OCI-LY1 (cell line): ENCODE data around the gene ERCC6L.

Experiments
- H2AFZ ChIP-seq: fragments of 200-600 bp; sonication (generic), shearing (Covaris generic); 2 replicates; pipeline ENCODE4 v1.6.0; 2014; ENCODE audit warnings: antibody characterized with exemption, mild to moderate bottlenecking, low read length
- H3F3A ChIP-seq: fragments of 200-600 bp; sonication (generic), shearing (Covaris generic); 2 replicates; pipeline ENCODE4 v1.6.0; 2014; ENCODE audit warnings: mild to moderate bottlenecking, antibody characterized with exemption, low read length, moderate library complexity; ENCODE audit not compliant: insufficient read depth
- H3K27ac ChIP-seq: fragments of 200-600 bp; sonication (generic); 2 replicates; pipeline ENCODE4 v1.5.1; 2014; ENCODE audit warnings: low read length, mixed run types, mild to moderate bottlenecking, low read depth; ENCODE audit not compliant: poor library complexity, severe bottlenecking
- H3K27me3 ChIP-seq: fragments of 200-600 bp; sonication (generic); 2 replicates; pipeline ENCODE4 v1.6.0; 2014; ENCODE audit warnings: antibody characterized with exemption, mild to moderate bottlenecking, low read length, moderate library complexity; ENCODE audit not compliant: insufficient read depth
- H3K36me3 ChIP-seq: fragments of 200-600 bp; sonication (generic); 2 replicates; pipeline ENCODE4 v1.6.1; 2014; ENCODE audit warnings: mild to moderate bottlenecking, antibody characterized with exemption, low read length, moderate library complexity, mixed read lengths; ENCODE audit not compliant: insufficient read depth
- H3K4me1 ChIP-seq: fragments of 200-600 bp; sonication (generic); 2 replicates; pipeline ENCODE4 v1.5.1; 2014; ENCODE audit warnings: mild to moderate bottlenecking, low read length, moderate library complexity; ENCODE audit not compliant: insufficient read depth, severe bottlenecking
- H3K4me2 ChIP-seq: fragments of 200-600 bp; sonication (generic), shearing (Covaris generic); 2 replicates; pipeline ENCODE4 v1.6.1; 2014; ENCODE audit warnings: low read length
- H3K4me3 ChIP-seq: fragments of 200-600 bp; sonication (generic); 2 replicates; pipeline ENCODE4 v1.5.1; 2014; ENCODE audit warnings: low read length, low read depth, mild to moderate bottlenecking, mixed read lengths; ENCODE audit not compliant: poor library complexity, severe bottlenecking
- H3K79me2 ChIP-seq: fragments of 200-600 bp; shearing (Covaris generic); 2 replicates; pipeline ENCODE4 v1.6.1; 2016; ENCODE audit warnings: mixed run types, low read length, mixed read lengths; ENCODE audit not compliant: insufficient read depth
- H3K9ac ChIP-seq: fragments of 200-600 bp; sonication (generic), shearing (Covaris generic); 2 replicates; pipeline ENCODE4 v1.6.1; 2014; ENCODE audit warnings: mild to moderate bottlenecking, low read length, mixed read lengths
- H3K9me2 ChIP-seq: fragments of 200-600 bp; sonication (generic), shearing (Covaris generic); 2 replicates; pipeline ENCODE4 v1.6.1; 2014; ENCODE audit warnings: low read depth, mild to moderate bottlenecking, low read length, mixed read lengths
- H3K9me3 ChIP-seq: fragments of 200-600 bp; shearing (Covaris generic); 2 replicates; pipeline ENCODE4 v1.6.1; 2014; ENCODE audit warnings: low read length, mixed read lengths
- H4K20me1 ChIP-seq: fragments of 200-600 bp; sonication (generic), shearing (Covaris generic); 2 replicates; pipeline ENCODE4 v1.6.0; 2016; ENCODE audit warnings: mild to moderate bottlenecking, low read length; ENCODE audit not compliant: insufficient read depth
- EZH2 ChIP-seq: fragments of 200-600 bp; sonication (generic), shearing (Covaris generic); IDR thresholded peaks from 2 replicates; pipeline ENCODE4 v1.8.0; 2017; ENCODE audit warnings: borderline replicate concordance, mixed run types, mild to moderate bottlenecking, antibody characterized with exemption, low read length, moderate library complexity, mixed read lengths
- TF ChIP-seq, protein P1 (sequence below): fragments of 200-600 bp; sonication (generic), shearing (Covaris generic); IDR thresholded peaks from 2 replicates; pipeline ENCODE4 v1.5.1; 2017; ENCODE audit warnings: mild to moderate bottlenecking, antibody characterized with exemption, low read length, moderate library complexity, mixed read lengths

Gene ERCC6L, protein sequence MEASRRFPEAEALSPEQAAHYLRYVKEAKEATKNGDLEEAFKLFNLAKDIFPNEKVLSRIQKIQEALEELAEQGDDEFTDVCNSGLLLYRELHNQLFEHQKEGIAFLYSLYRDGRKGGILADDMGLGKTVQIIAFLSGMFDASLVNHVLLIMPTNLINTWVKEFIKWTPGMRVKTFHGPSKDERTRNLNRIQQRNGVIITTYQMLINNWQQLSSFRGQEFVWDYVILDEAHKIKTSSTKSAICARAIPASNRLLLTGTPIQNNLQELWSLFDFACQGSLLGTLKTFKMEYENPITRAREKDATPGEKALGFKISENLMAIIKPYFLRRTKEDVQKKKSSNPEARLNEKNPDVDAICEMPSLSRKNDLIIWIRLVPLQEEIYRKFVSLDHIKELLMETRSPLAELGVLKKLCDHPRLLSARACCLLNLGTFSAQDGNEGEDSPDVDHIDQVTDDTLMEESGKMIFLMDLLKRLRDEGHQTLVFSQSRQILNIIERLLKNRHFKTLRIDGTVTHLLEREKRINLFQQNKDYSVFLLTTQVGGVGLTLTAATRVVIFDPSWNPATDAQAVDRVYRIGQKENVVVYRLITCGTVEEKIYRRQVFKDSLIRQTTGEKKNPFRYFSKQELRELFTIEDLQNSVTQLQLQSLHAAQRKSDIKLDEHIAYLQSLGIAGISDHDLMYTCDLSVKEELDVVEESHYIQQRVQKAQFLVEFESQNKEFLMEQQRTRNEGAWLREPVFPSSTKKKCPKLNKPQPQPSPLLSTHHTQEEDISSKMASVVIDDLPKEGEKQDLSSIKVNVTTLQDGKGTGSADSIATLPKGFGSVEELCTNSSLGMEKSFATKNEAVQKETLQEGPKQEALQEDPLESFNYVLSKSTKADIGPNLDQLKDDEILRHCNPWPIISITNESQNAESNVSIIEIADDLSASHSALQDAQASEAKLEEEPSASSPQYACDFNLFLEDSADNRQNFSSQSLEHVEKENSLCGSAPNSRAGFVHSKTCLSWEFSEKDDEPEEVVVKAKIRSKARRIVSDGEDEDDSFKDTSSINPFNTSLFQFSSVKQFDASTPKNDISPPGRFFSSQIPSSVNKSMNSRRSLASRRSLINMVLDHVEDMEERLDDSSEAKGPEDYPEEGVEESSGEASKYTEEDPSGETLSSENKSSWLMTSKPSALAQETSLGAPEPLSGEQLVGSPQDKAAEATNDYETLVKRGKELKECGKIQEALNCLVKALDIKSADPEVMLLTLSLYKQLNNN

DNA sequence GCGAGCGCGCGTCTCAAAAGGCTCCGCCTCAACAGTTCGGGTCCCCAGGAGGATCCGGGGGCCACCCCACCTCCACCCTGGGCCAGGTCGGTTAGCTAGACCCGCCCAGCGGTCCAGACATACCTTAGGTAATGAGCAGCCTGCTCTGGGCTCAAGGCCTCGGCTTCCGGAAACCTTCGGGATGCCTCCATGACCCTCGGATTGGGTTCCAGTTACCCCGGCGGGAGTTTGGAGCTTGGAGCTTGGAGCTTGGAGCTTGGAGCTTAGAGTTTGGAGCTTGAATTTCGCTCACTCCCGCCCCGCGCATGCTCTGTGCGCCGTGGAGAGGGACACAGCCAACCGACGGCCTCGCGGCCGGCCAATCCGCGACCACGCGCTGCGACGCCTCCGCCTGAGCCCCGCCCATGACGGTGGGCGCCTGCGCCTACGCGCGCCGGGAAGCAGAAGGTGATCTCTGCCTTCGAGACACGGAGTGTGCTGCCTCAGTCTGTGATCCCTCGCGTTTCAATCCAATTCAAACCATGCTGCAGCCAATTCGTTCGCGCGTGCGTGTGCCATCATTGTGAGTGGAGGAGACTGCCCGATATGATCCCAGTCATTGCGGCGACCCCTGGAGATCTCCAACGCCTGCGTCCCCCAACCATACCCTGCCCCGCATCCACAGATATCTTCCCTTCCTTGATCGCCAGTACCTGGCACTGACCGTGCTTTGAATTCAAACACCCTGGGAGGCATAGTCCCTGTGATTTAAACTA is at the start of gene ERCC6L:
Gene ERCC6L, minus strand, starts transcription at position 307 of the 755 bp plus-strand sequence. Its CDS starts 116 bp downstream, at position 191.
- H3K79me2 ChIP-seq, result peaks cover 10% of the 10 kb centered on the region
- peak within 1 kb of the TSS; percentile 72 for H3K4me3 ChIP-seq
- H3K9me3 ChIP-seq, result no peaks in the 10 kb centered on the region
- H4K20me1 ChIP-seq, result no peaks in the 10 kb centered on the region
- no peaks in the 10 kb centered on the region for H3K27me3 ChIP-seq
- H3K9ac ChIP-seq, result peak within 1 kb of the TSS; percentile 75
- peaks cover 11% of the 10 kb centered on the region for H3K36me3 ChIP-seq
- no peaks in the 10 kb centered on the region for H3K9me2 ChIP-seq
- peaks cover 11% of the 10 kb centered on the region for H3K4me1 ChIP-seq
- H2AFZ ChIP-seq, result no peak within 1 kb of the TSS
- H3F3A ChIP-seq, result no peaks in the 10 kb centered on the region
- H3K27ac ChIP-seq, result no peak within 1 kb of the TSS
- H3K4me2 ChIP-seq, result peak within 1 kb of the TSS; percentile 78
- no peak for TF ChIP-seq EZH2

DNA sequence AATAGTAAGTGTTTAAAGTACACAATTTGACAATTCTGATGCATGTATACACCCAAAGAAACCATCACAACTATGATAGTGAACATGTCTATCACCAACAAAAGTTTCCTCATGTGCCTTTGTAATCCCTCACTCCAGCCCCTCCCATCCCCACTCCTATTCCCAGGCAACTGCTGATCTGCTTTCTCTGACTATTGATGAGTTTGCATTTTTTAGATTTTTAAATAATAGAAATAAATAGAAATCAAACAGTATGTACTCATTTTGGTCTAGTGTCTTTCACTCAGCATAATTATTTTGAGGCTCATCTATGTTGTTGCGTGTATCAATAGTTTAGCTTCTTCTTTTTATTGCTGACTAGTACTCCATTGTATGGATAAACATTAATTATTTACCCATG is 43.5 kb upstream of the ERCC6L start:
- Histone ChIP-seq H2AFZ (no peak overlapping the region), H3K27me3 (no peaks in the 10 kb centered on the region), H3K9ac (no peak overlapping the region), H3K9me2 (no peaks in the 10 kb centered on the region), H3K4me1 (no peaks in the 10 kb centered on the region), H3K36me3 (no peaks in the 10 kb centered on the region), H3K4me3 (no peak overlapping the region), H3K4me2 (no peak overlapping the region), H3K9me3 (no peaks in the 10 kb centered on the region), H3K27ac (no peak overlapping the region), H3K79me2 (no peaks in the 10 kb centered on the region), H4K20me1 (no peaks in the 10 kb centered on the region), H3F3A (no peaks in the 10 kb centered on the region)
- no peak for TF ChIP-seq EZH2
- TF ChIP-seq, protein P1, sequence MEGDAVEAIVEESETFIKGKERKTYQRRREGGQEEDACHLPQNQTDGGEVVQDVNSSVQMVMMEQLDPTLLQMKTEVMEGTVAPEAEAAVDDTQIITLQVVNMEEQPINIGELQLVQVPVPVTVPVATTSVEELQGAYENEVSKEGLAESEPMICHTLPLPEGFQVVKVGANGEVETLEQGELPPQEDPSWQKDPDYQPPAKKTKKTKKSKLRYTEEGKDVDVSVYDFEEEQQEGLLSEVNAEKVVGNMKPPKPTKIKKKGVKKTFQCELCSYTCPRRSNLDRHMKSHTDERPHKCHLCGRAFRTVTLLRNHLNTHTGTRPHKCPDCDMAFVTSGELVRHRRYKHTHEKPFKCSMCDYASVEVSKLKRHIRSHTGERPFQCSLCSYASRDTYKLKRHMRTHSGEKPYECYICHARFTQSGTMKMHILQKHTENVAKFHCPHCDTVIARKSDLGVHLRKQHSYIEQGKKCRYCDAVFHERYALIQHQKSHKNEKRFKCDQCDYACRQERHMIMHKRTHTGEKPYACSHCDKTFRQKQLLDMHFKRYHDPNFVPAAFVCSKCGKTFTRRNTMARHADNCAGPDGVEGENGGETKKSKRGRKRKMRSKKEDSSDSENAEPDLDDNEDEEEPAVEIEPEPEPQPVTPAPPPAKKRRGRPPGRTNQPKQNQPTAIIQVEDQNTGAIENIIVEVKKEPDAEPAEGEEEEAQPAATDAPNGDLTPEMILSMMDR, result no peak

DNA sequence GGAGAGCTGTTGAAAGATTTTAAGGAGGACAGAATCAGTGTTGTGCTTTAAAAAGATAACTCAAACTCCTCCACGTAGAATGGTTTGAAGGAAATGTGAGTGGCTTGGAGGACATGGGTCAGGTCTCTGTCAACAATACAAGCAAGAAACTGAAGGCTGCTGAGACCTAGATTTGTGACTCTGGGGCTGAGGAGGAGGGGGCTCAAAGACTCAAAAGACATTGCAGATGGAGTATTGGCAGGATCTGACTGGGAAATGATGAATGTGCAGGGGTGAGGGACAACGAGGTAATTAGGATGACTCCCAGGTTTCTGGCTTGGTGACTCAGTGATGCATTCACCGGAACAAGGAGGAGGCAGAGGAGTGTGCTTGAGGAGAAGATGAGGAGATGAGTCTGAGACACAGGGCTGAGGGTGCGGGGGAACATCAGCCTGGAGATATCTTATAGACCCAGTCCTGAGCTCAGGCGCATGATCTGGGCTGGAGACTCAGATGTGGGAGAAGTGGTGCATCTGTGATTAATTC is 41.6 kb upstream of the ERCC6L start:
- no peak overlapping the region for H3K4me3 ChIP-seq
- no peak overlapping the region for H3K27ac ChIP-seq
- no peaks in the 10 kb centered on the region for H4K20me1 ChIP-seq
- H3K4me1 ChIP-seq, result peaks cover 8% of the 10 kb centered on the region
- H3K4me2 ChIP-seq, result no peak overlapping the region
- no peaks in the 10 kb centered on the region for H3K27me3 ChIP-seq
- no peaks in the 10 kb centered on the region for H3K9me2 ChIP-seq
- H3K9me3 ChIP-seq, result no peaks in the 10 kb centered on the region
- peaks cover 12% of the 10 kb centered on the region for H3K79me2 ChIP-seq
- H3K9ac ChIP-seq, result no peak overlapping the region
- no peak for TF ChIP-seq EZH2
- TF ChIP-seq, protein P1, result no peak
- peaks cover 14% of the 10 kb centered on the region for H3K36me3 ChIP-seq
- H2AFZ ChIP-seq, result no peak overlapping the region
- H3F3A ChIP-seq, result no peaks in the 10 kb centered on the region
